Neuron (in vitro differentiated cells): ENCODE measurements around the gene SLN.

ENCODE experiments used
- H2AFZ ChIP-seq: one replicate; pipeline ENCODE4 v1.6.1; 2013; ENCODE audit warnings: low read depth, mild to moderate bottlenecking, inconsistent platforms, low read length, moderate library complexity
- H3K27me3 ChIP-seq: one replicate; pipeline ENCODE4 v1.6.1; 2013; ENCODE audit warnings: low read length; ENCODE audit not compliant: insufficient read depth
- H3K36me3 ChIP-seq: one replicate; pipeline ENCODE4 v1.6.1; 2013; ENCODE audit warnings: low read length; ENCODE audit not compliant: insufficient read depth
- H3K4me1 ChIP-seq: one replicate; pipeline ENCODE4 v1.6.1; 2013; ENCODE audit warnings: low read length; ENCODE audit not compliant: insufficient read depth
- H3K4me3 ChIP-seq: 2 replicates; pipeline ENCODE4 v1.5.1; 2013; ENCODE audit warnings: mild to moderate bottlenecking, low read length, moderate library complexity
- H3K9me3 ChIP-seq: one replicate; pipeline ENCODE4 v1.6.1; 2013; ENCODE audit warnings: low read length

Gene SLN

GRCh38 chr11:107669191-107669740, 42.6 kb downstream of the SLN start:
- H3K36me3 ChIP-seq, result no peaks in the 10 kb centered on the region
- peaks cover 55% of the 10 kb centered on the region for H3K4me1 ChIP-seq
- H3K9me3 ChIP-seq, result no peaks in the 10 kb centered on the region
- H3K27me3 ChIP-seq, result no peaks in the 10 kb centered on the region
- no peak overlapping the region for H2AFZ ChIP-seq
- no peak overlapping the region for H3K4me3 ChIP-seq

GRCh38 chr11:107666911-107667613, 44.8 kb downstream of the SLN start:
- H2AFZ ChIP-seq, result no peak overlapping the region
- peaks cover 57% of the 10 kb centered on the region for H3K4me1 ChIP-seq

GRCh38 chr11:107665018-107665417, 46.8 kb downstream of the SLN start:
- Histone ChIP-seq H3K4me1 (peaks cover 61% of the 10 kb centered on the region), H3K36me3 (no peaks in the 10 kb centered on the region), H3K9me3 (no peaks in the 10 kb centered on the region), H2AFZ (no peak overlapping the region), H3K27me3 (no peaks in the 10 kb centered on the region), H3K4me3 (no peak overlapping the region)

More at GRCh38 chr11:107666911-107667613, 44.8 kb downstream of the SLN start:
- no peak overlapping the region for H3K4me3 ChIP-seq
- H3K36me3 ChIP-seq, result no peaks in the 10 kb centered on the region
- H3K9me3 ChIP-seq, result no peaks in the 10 kb centered on the region
- no peaks in the 10 kb centered on the region for H3K27me3 ChIP-seq

- Histone ChIP-seq H3K4me1 (peaks cover 36% of the 10 kb centered on the region), H3K4me3 (no peak overlapping the region), H3K9me3 (no peaks in the 10 kb centered on the region), H2AFZ (no peak overlapping the region), H3K36me3 (no peaks in the 10 kb centered on the region), H3K27me3 (no peaks in the 10 kb centered on the region)
Measured at GRCh38 chr11:107661656-107662055, 50.2 kb downstream of the SLN start.

GRCh38 chr11:107660066-107660465, 51.8 kb downstream of the SLN start:
- Histone ChIP-seq H3K27me3 (no peaks in the 10 kb centered on the region), H3K4me3 (no peak overlapping the region), H3K9me3 (no peaks in the 10 kb centered on the region), H2AFZ (no peak overlapping the region), H3K36me3 (no peaks in the 10 kb centered on the region), H3K4me1 (peaks cover 37% of the 10 kb centered on the region)

- Histone ChIP-seq H3K36me3 (no peaks in the 10 kb centered on the region), H3K9me3 (no peaks in the 10 kb centered on the region), H2AFZ (no peak overlapping the region), H3K4me3 (no peak overlapping the region), H3K4me1 (peaks cover 33% of the 10 kb centered on the region), H3K27me3 (no peaks in the 10 kb centered on the region)
Measured at GRCh38 chr11:107659310-107659709, 52.5 kb downstream of the SLN start.
